OCI-LY3 (cell line): ENCODE measurements around the gene ME1.

ENCODE experiments used
- H2AFZ ChIP-seq: fragments of 200-600, 300-600 bp; shearing (Covaris generic); 2 replicates; pipeline ENCODE4 v1.6.0; 2014; ENCODE audit warnings: antibody characterized with exemption, low read depth, low read length
- H3K27ac ChIP-seq: fragments of 200-600, 300-600 bp; sonication (generic); 2 replicates; pipeline ENCODE4 v1.5.1; 2014; ENCODE audit warnings: mild to moderate bottlenecking, low read length, moderate library complexity, mixed read lengths
- H3K27me3 ChIP-seq: fragments of 200-600, 300-600 bp; sonication (generic); 2 replicates; pipeline ENCODE4 v1.6.1; 2014; ENCODE audit warnings: low read depth, low read length, mixed read lengths
- H3K36me3 ChIP-seq: fragments of 200-600, 300-600 bp; sonication (generic); replicated peaks from 2 replicates; pipeline ENCODE3; 2014; ENCODE audit warnings: low read depth, low read length, mixed read lengths
- H3K4me1 ChIP-seq: fragments of 300-600, 200-600 bp; sonication (generic); 2 replicates; pipeline ENCODE4 v1.6.1; 2014; ENCODE audit warnings: low read length, mixed read lengths
- H3K4me2 ChIP-seq: fragments of 200-600, 300-600 bp; sonication (generic); 2 replicates; pipeline ENCODE4 v1.6.1; 2014; ENCODE audit warnings: low read length, mixed read lengths
- H3K4me3 ChIP-seq: fragments of 300-600, 200-600 bp; sonication (generic); 2 replicates; pipeline ENCODE4 v1.5.1; 2014; ENCODE audit warnings: antibody characterized with exemption, mild to moderate bottlenecking, low read length, moderate library complexity
- H3K79me2 ChIP-seq: fragments of 300-600, 200-600 bp; shearing (Covaris generic); 2 replicates; pipeline ENCODE4 v1.6.1; 2014; ENCODE audit warnings: mild to moderate bottlenecking, low read length, mixed read lengths
- H3K9ac ChIP-seq: fragments of 300-600, 200-600 bp; shearing (Covaris generic); 2 replicates; pipeline ENCODE4 v1.6.0; 2014; ENCODE audit warnings: mild to moderate bottlenecking, low read length, moderate library complexity
- H3K9me3 ChIP-seq: fragments of 200-600, 300-600 bp; shearing (Covaris generic); 2 replicates; pipeline ENCODE4 v1.6.1; 2014; ENCODE audit warnings: low read length, mixed read lengths; ENCODE audit not compliant: insufficient read depth
- H4K20me1 ChIP-seq: fragments of 200-600, 300-600 bp; sonication (generic); 2 replicates; pipeline ENCODE4 v1.6.1; 2016; ENCODE audit warnings: low read length, mixed read lengths; ENCODE audit not compliant: insufficient read depth
- CTCF ChIP-seq: fragments of 200-600, 300-600 bp; sonication (generic); IDR thresholded peaks from 2 replicates; pipeline ENCODE4 v1.5.1; 2014; ENCODE audit warnings: antibody characterized with exemption, low read length, low read depth
- EZH2phosphoT487 ChIP-seq: fragments of 200-600 bp; shearing (Covaris generic); IDR thresholded peaks from 2 replicates; pipeline ENCODE4 v1.6.1; 2018; ENCODE audit warnings: antibody characterized with exemption, mixed run types, low read depth

ME1 gene

GRCh38 chr6:83247471-83247870 is 183.4 kb downstream of the ME1 start:
- Histone ChIP-seq H2AFZ (no peak overlapping the region), H3K27ac (no peak overlapping the region), H3K36me3 (no peaks in the 10 kb centered on the region), H3K27me3 (no peaks in the 10 kb centered on the region), H4K20me1 (no peaks in the 10 kb centered on the region), H3K9ac (no peak overlapping the region), H3K79me2 (no peaks in the 10 kb centered on the region), H3K4me2 (no peak overlapping the region), H3K4me3 (no peak overlapping the region), H3K9me3 (0 out of 2 replicates have a peak, but pooled peaks cover 2% of the 10 kb centered on the region), H3K4me1 (peaks cover 14% of the 10 kb centered on the region)
- TF ChIP-seq EZH2phosphoT487 (no peak), CTCF (no peak)

GRCh38 chr6:83231146-83231545 is 199.7 kb downstream of the ME1 start:
- Histone ChIP-seq H3K27me3 (0 out of 2 replicates have a peak, but pooled peaks cover 6% of the 10 kb centered on the region), H3K27ac (no peak overlapping the region), H3K79me2 (no peaks in the 10 kb centered on the region), H3K9me3 (no peaks in the 10 kb centered on the region), H2AFZ (no peak overlapping the region), H3K9ac (no peak overlapping the region), H3K36me3 (no peaks in the 10 kb centered on the region), H4K20me1 (no peaks in the 10 kb centered on the region), H3K4me2 (no peak overlapping the region), H3K4me1 (no peaks in the 10 kb centered on the region), H3K4me3 (no peak overlapping the region)
- TF ChIP-seq EZH2phosphoT487 (no peak), CTCF (no peak)

- Histone ChIP-seq H3K9ac (no peak overlapping the region), H3K36me3 (no peaks in the 10 kb centered on the region), H3K9me3 (no peaks in the 10 kb centered on the region), H3K27ac (no peak overlapping the region), H2AFZ (no peak overlapping the region), H4K20me1 (no peaks in the 10 kb centered on the region), H3K4me2 (no peak overlapping the region), H3K27me3 (no peaks in the 10 kb centered on the region), H3K79me2 (no peaks in the 10 kb centered on the region), H3K4me3 (no peak overlapping the region), H3K4me1 (no peaks in the 10 kb centered on the region)
- TF ChIP-seq EZH2phosphoT487 (no peak), CTCF (no peak)
These were observed 204.3 kb downstream of the ME1 start for GRCh38 chr6:83226517-83226916.

- Histone ChIP-seq H3K9me3 (no peaks in the 10 kb centered on the region), H3K79me2 (no peaks in the 10 kb centered on the region), H3K4me1 (no peaks in the 10 kb centered on the region), H3K4me2 (no peak overlapping the region), H3K27ac (no peak overlapping the region), H3K27me3 (no peaks in the 10 kb centered on the region), H3K9ac (no peak overlapping the region), H4K20me1 (no peaks in the 10 kb centered on the region), H2AFZ (no peak overlapping the region), H3K36me3 (no peaks in the 10 kb centered on the region), H3K4me3 (no peak overlapping the region)
- TF ChIP-seq CTCF (peak; percentile 80), EZH2phosphoT487 (no peak)
These were observed 208.9 kb downstream of the ME1 start for GRCh38 chr6:83221889-83222479.
